ENCODE data around the gene SYTL3.

Gene SYTL3

GRCh38 chr6:158625881-158626305 is 24.0 kb upstream of the SYTL3 start:
- H3K4me3 ChIP-seq (ENCODE audit: low read length), result no peak overlapping the region
- DNase-seq (ENCODE audit: low read depth), result no peak
- TF ChIP-seq CTCF (conservative IDR thresholded peaks at IDR 0.05; ENCODE audit: low read depth, low read length), result no peak

- TF ChIP-seq CTCF (conservative IDR thresholded peaks at IDR 0.05; ENCODE audit: low read depth, low read length), result no peak
- no peak for DNase-seq (ENCODE audit: low read depth)
- no peak overlapping the region for H3K4me3 ChIP-seq (ENCODE audit: low read length)
Observed at GRCh38 chr6:158626360-158627167, 23.3 kb upstream of the SYTL3 start.

- no peak for TF ChIP-seq CTCF (conservative IDR thresholded peaks at IDR 0.05; ENCODE audit: low read depth, low read length)
- no peak overlapping the region for H3K4me3 ChIP-seq (ENCODE audit: low read length)
- no peak for DNase-seq (ENCODE audit: low read depth)
Observed at GRCh38 chr6:158627168-158627939, 22.5 kb upstream of the SYTL3 start.

GRCh38 chr6:158627940-158628211 is 22.0 kb upstream of the SYTL3 start:
- no peak for DNase-seq (ENCODE audit: low read depth)
- no peak for TF ChIP-seq CTCF (conservative IDR thresholded peaks at IDR 0.05; ENCODE audit: low read depth, low read length)
- no peak overlapping the region for H3K4me3 ChIP-seq (ENCODE audit: low read length)

GRCh38 chr6:158628542-158628941 is 21.3 kb upstream of the SYTL3 start:
- no peak overlapping the region for H3K4me3 ChIP-seq (ENCODE audit: low read length)
- DNase-seq (ENCODE audit: low read depth), result no peak
- no peak for TF ChIP-seq CTCF (conservative IDR thresholded peaks at IDR 0.05; ENCODE audit: low read depth, low read length)

GRCh38 chr6:158629367-158630221 is 20.3 kb upstream of the SYTL3 start:
- DNase-seq (ENCODE audit: low read depth), result no peak
- TF ChIP-seq CTCF (conservative IDR thresholded peaks at IDR 0.05; ENCODE audit: low read depth, low read length), result peak; percentile 28

More at GRCh38 chr6:158629367-158630221, 20.3 kb upstream of the SYTL3 start:
- H3K4me3 ChIP-seq (ENCODE audit: low read length), result no peak overlapping the region
